ENCODE measurements around the gene LGALS9B.
"Not testable (repeated sequence)": the region's sequence is repeated elsewhere in the genome, so short reads cannot be mapped to it uniquely, and the experiment has no call there.

GRCh38 chr17:20465535-20465934, 1.8 kb downstream of the LGALS9B start:
- TF ChIP-seq, protein P1, sequence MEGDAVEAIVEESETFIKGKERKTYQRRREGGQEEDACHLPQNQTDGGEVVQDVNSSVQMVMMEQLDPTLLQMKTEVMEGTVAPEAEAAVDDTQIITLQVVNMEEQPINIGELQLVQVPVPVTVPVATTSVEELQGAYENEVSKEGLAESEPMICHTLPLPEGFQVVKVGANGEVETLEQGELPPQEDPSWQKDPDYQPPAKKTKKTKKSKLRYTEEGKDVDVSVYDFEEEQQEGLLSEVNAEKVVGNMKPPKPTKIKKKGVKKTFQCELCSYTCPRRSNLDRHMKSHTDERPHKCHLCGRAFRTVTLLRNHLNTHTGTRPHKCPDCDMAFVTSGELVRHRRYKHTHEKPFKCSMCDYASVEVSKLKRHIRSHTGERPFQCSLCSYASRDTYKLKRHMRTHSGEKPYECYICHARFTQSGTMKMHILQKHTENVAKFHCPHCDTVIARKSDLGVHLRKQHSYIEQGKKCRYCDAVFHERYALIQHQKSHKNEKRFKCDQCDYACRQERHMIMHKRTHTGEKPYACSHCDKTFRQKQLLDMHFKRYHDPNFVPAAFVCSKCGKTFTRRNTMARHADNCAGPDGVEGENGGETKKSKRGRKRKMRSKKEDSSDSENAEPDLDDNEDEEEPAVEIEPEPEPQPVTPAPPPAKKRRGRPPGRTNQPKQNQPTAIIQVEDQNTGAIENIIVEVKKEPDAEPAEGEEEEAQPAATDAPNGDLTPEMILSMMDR (IDR thresholded peaks at IDR 0.05): not testable (repeated sequence)
- TF ChIP-seq POLR2A (IDR thresholded peaks at IDR 0.05): not testable (repeated sequence)

All from body of pancreas (tissue), 4 donors.